ENCODE measurements around the gene SORBS1. TPM values are rescaled to one million over a fixed set of nuclear protein-coding genes. Genes with fewer than 3 reads are reported as not detected.

SORBS1 gene
- total RNA-seq, 6 experiments from 2014 or later: 0.05 to 0.26 (median 0.18) TPM

GRCh38 chr10:95487994-95488393 lies 73.2 kb downstream of the SORBS1 start:
- H3K27me3 Mint-ChIP-seq (ENCODE audit: insufficient read depth): peaks cover 2% of the 10 kb centered on the region; the same call in 1 of the 2 replicates
- no peaks in the 10 kb centered on the region for H3K36me3 Mint-ChIP-seq (ENCODE audit: low read depth)
- H3K27ac Mint-ChIP-seq: no peak overlapping the region

DNA sequence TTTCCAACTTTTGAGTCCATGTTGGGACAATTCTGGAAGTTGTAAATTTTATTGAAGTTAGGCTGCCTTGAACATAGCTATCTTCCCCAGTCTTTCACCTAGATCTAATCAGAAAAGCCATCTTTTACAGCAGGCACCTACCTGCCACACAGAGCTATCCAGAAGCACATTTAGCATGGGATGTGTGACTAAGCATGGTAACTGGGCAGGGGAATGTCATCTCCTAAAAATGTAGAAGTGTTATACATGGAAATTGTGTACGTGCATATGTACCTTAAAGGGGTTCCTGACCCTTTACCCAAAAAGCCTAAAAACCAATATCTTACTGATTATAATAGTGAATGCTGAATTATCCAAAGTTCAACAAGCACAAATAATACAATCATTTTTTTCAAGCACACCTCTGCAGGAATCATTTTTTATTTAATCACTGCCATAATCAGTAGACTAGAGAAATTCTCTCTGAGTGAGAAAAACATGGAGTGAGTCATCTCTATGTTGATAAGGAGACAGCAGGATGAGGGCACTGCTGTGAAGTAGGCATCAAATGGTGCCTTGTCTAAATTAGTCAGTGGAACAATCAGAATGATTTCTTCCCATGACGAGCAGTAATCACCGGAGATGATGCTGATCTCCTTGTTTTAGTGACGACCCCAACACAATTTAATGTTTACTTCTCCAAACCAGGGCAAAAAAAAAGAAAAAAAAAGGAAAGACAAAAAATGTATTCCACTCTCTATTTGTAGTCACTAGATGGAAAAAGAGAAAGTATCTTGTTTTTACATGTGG lies 75.9 kb downstream of the SORBS1 start:
- Mint-ChIP-seq H3K27me3 (ENCODE audit: insufficient read depth) (peaks cover 2% of the 10 kb centered on the region; the same call in 1 of the 2 replicates), H3K4me3 (no peak overlapping the region), H3K27ac (no peak overlapping the region), H3K36me3 (ENCODE audit: low read depth) (no peaks in the 10 kb centered on the region), H3K4me1 (ENCODE audit: low read depth) (no peaks in the 10 kb centered on the region), H3K9me3 (no peaks in the 10 kb centered on the region)
- TF ChIP-seq, protein P1, sequence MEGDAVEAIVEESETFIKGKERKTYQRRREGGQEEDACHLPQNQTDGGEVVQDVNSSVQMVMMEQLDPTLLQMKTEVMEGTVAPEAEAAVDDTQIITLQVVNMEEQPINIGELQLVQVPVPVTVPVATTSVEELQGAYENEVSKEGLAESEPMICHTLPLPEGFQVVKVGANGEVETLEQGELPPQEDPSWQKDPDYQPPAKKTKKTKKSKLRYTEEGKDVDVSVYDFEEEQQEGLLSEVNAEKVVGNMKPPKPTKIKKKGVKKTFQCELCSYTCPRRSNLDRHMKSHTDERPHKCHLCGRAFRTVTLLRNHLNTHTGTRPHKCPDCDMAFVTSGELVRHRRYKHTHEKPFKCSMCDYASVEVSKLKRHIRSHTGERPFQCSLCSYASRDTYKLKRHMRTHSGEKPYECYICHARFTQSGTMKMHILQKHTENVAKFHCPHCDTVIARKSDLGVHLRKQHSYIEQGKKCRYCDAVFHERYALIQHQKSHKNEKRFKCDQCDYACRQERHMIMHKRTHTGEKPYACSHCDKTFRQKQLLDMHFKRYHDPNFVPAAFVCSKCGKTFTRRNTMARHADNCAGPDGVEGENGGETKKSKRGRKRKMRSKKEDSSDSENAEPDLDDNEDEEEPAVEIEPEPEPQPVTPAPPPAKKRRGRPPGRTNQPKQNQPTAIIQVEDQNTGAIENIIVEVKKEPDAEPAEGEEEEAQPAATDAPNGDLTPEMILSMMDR (IDR thresholded peaks at IDR 0.05): no peak
- no peak for DNase-seq

More at GRCh38 chr10:95487994-95488393, 73.2 kb downstream of the SORBS1 start:
- Mint-ChIP-seq H3K4me3 (no peak overlapping the region), H3K9me3 (no peaks in the 10 kb centered on the region), H3K4me1 (ENCODE audit: low read depth) (no peaks in the 10 kb centered on the region)
- TF ChIP-seq, protein P1 (IDR thresholded peaks at IDR 0.05): no peak
- DNase-seq: no peak

- DNase-seq: no peak
- Mint-ChIP-seq H3K4me3 (no peak overlapping the region), H3K9me3 (no peaks in the 10 kb centered on the region), H3K36me3 (ENCODE audit: low read depth) (no peaks in the 10 kb centered on the region), H3K4me1 (ENCODE audit: low read depth) (no peaks in the 10 kb centered on the region), H3K27ac (no peak overlapping the region), H3K27me3 (ENCODE audit: insufficient read depth) (peaks cover 6% of the 10 kb centered on the region)
- TF ChIP-seq, protein P1 (IDR thresholded peaks at IDR 0.05): no peak
Observed at GRCh38 chr10:95482501-95483233, 78.5 kb downstream of the SORBS1 start.

GRCh38 chr10:95480901-95481491 lies 80.2 kb downstream of the SORBS1 start:
- DNase-seq: no peak
- TF ChIP-seq, protein P1 (IDR thresholded peaks at IDR 0.05): no peak

DNA sequence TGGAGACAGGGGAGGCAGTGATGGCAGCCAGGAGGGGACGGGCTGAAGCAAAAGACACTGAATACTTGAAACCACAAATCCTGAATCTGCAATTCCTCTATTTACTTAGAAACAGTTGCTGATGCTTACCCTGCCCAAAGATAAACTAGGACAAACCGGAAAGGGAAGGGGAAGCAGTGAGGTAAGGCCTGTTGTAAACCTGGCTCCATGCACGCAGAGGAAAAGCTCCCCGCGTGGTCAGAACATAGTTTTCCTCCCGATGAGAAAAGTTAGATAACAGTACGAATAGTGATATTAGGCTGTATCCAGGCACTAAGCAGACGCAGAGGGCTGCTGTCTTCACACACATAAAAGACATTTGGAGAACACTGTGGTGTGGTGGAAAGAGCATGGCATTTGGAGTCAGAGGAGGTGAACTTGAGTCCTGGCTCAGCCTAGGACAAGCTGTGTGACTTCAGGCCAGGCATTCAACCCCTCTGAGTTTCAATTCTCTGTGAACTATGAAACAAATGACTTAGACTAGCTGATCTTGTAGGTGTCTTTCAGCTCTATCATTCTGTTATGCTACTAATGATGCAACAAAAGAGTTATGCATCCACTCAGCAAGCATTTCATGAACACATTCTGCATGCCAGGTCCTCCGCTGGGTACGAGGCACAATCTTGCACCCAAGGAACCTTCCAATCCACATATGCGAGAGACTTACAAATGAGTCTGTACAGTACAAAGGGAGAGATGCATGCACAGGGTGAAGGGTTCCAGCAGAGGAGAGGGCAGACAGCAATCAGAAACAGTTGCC lies 80.9 kb downstream of the SORBS1 start:
- H3K4me1 Mint-ChIP-seq (ENCODE audit: low read depth): no peaks in the 10 kb centered on the region
- no peaks in the 10 kb centered on the region for H3K9me3 Mint-ChIP-seq
- H3K4me3 Mint-ChIP-seq: peak overlapping the region; percentile 29; the same call in 1 of the 2 replicates
- TF ChIP-seq, protein P1 (IDR thresholded peaks at IDR 0.05): no peak; the same call in 1 of the 2 replicates
- H3K27me3 Mint-ChIP-seq (ENCODE audit: insufficient read depth): peaks cover 8% of the 10 kb centered on the region
- no peak for DNase-seq
- H3K36me3 Mint-ChIP-seq (ENCODE audit: low read depth): no peaks in the 10 kb centered on the region
- H3K27ac Mint-ChIP-seq: no peak overlapping the region

More at GRCh38 chr10:95480901-95481491, 80.2 kb downstream of the SORBS1 start:
- H3K9me3 Mint-ChIP-seq: no peaks in the 10 kb centered on the region
- no peaks in the 10 kb centered on the region for H3K4me1 Mint-ChIP-seq (ENCODE audit: low read depth)
- no peak overlapping the region for H3K27ac Mint-ChIP-seq
- peaks cover 8% of the 10 kb centered on the region for H3K27me3 Mint-ChIP-seq (ENCODE audit: insufficient read depth)
- no peak overlapping the region for H3K4me3 Mint-ChIP-seq
- no peaks in the 10 kb centered on the region for H3K36me3 Mint-ChIP-seq (ENCODE audit: low read depth)

All from HFFc6 (cell line).